NCI-H774 (cell line): Measurements from ENCODE around the gene MTHFSD.

ENCODE experiments used
- DNase-seq: peaks from one replicate; lab custom pipeline; 2025; lab: John Stamatoyannopoulos, UW

Gene MTHFSD

GRCh38 chr16:86514481-86515376, 40.3 kb downstream of the MTHFSD start:
- DNase-seq = no peak

GRCh38 chr16:86513471-86514277, 41.4 kb downstream of the MTHFSD start:
- DNase-seq = no peak

GRCh38 chr16:86512860-86513470, 42.1 kb downstream of the MTHFSD start:
- DNase-seq = no peak

GRCh38 chr16:86512301-86512859, 42.7 kb downstream of the MTHFSD start:
- DNase-seq = no peak

GRCh38 chr16:86511317-86512161, 43.5 kb downstream of the MTHFSD start:
- DNase-seq = no peak

GRCh38 chr16:86510465-86511261, 44.4 kb downstream of the MTHFSD start, which contains the start of gene FOXF1:
Gene FOXF1, plus strand, starts transcription at chr16:86510527. Its CDS starts 43 bp downstream, at chr16:86510570.
- no peak for DNase-seq

- DNase-seq = no peak
These were observed 45.1 kb downstream of the MTHFSD start for GRCh38 chr16:86509759-86510464.

- no peak for DNase-seq
These were observed 45.9 kb downstream of the MTHFSD start for GRCh38 chr16:86508947-86509758.

GRCh38 chr16:86508028-86508946, 46.7 kb downstream of the MTHFSD start:
- no peak for DNase-seq

- DNase-seq = no peak
These were observed 47.6 kb downstream of the MTHFSD start for GRCh38 chr16:86507173-86508027.

- no peak for DNase-seq
These were observed 48.9 kb downstream of the MTHFSD start for GRCh38 chr16:86505899-86506864.

GRCh38 chr16:86505185-86505898, 49.7 kb downstream of the MTHFSD start:
- DNase-seq = no peak

GRCh38 chr16:86504315-86505184, 50.5 kb downstream of the MTHFSD start:
- DNase-seq = no peak

- DNase-seq = no peak
These were observed 51.2 kb downstream of the MTHFSD start for GRCh38 chr16:86503830-86504229.
